HepG2 (cell line): ENCODE measurements around the gene P3H4. TPM values are rescaled to one million over a fixed set of nuclear protein-coding genes. Genes with fewer than 3 reads are reported as not detected.

Experiments used
- FIP1L1 ChIP-seq: fragments of 200-400 bp; formaldehyde crosslinking; IDR thresholded peaks from 2 replicates; pipeline ENCODE4 v1.6.1; 2018; ENCODE audit warnings: low read depth, mild to moderate bottlenecking, low read length, moderate library complexity, borderline replicate concordance; ENCODE audit not compliant: insufficient read depth
- FOXO1 ChIP-seq: sonication (generic); formaldehyde crosslinking; IDR thresholded peaks from 2 replicates; pipeline ENCODE4 v1.4.0; 2020; ENCODE audit warnings: missing genetic modification reagents
- NFE2L2 ChIP-seq: fragments of 150-350 bp; IDR thresholded peaks from 2 replicates; pipeline ENCODE4 v1.6.1; 2014; ENCODE audit warnings: low read length
- NFKBIZ ChIP-seq: IDR thresholded peaks from 2 replicates; pipeline ENCODE4 v1.6.1; 2018; ENCODE audit warnings: missing genetic modification reagents, missing compliant biosample characterization
- SNRNP70 ChIP-seq: fragments of 200-400 bp; formaldehyde crosslinking; IDR thresholded peaks from 2 replicates; pipeline ENCODE4 v1.6.1; 2017; ENCODE audit warnings: mild to moderate bottlenecking, low read depth, low read length, moderate library complexity
- ZFP37 ChIP-seq: sonication (generic); formaldehyde crosslinking; IDR thresholded peaks from 2 replicates; pipeline ENCODE4 v1.4.0; 2020; ENCODE audit warnings: missing genetic modification reagents, borderline replicate concordance
- ZFP90 ChIP-seq: sonication (generic); formaldehyde crosslinking; IDR thresholded peaks from 2 replicates; pipeline ENCODE4 v1.8.0; 2022; ENCODE audit warnings: missing genetic modification reagents, mild to moderate bottlenecking, inconsistent platforms, borderline replicate concordance
- ZNF329 ChIP-seq: sonication (generic); formaldehyde crosslinking; IDR thresholded peaks from 2 replicates; pipeline ENCODE4 v1.9.0; 2021; ENCODE audit warnings: low read depth, mild to moderate bottlenecking, missing genetic modification reagents
- ZNF335 ChIP-seq: sonication (generic); formaldehyde crosslinking; IDR thresholded peaks from 2 replicates; pipeline ENCODE4 v1.4.0; 2020; ENCODE audit warnings: missing genetic modification reagents
- ZNF432 ChIP-seq: sonication (generic); formaldehyde crosslinking; IDR thresholded peaks from 2 replicates; pipeline ENCODE4 v1.5.0; 2020; ENCODE audit warnings: missing genetic modification reagents, mild to moderate bottlenecking, borderline replicate concordance
- ZNF468 ChIP-seq: sonication (generic); formaldehyde crosslinking; IDR thresholded peaks from 2 replicates; pipeline ENCODE4 v1.8.0; 2022; ENCODE audit warnings: mild to moderate bottlenecking, moderate library complexity, missing genetic modification reagents
- ZNF552 ChIP-seq: sonication (generic); formaldehyde crosslinking; IDR thresholded peaks from 2 replicates; pipeline ENCODE4 v1.9.0; 2022; ENCODE audit warnings: missing genetic modification reagents, mild to moderate bottlenecking, borderline replicate concordance
- polyA plus RNA-seq, 8 experiments: library from polyadenylated mRNA; depleted of rRNA in 3 of 8; stranded (reverse) in 7 of 8; unstranded in 1 of 8; fragments of >200 nt; fragmentation: Illumina TruSeq in 4 of 8; extraction: Trizol in 4 of 8; gene quantifications; 2 replicates each; pipeline versions ENCODE4 v1.2.1 to v1.2.3, GENCODE V29; 2011 to 2016; ENCODE audit warnings: low read depth in 4 of 8, missing spikeins in 1 of 8, mixed read lengths in 1 of 8; ENCODE audit not compliant: insufficient read depth in 1 of 8
- total RNA-seq, 5 experiments: library from RNA; depleted of rRNA; stranded (reverse); fragments of >200 nt; fragmentation: Illumina TruSeq; extraction: Trizol; gene quantifications; 2 replicates each; pipeline ENCODE4 v1.2.3, GENCODE V29; 2016; ENCODE audit warnings: low read depth in 1 of 5
- TF ChIP-seq, protein P1 (sequence below): sonication (generic); formaldehyde crosslinking; IDR thresholded peaks from 2 replicates; pipeline ENCODE4 v1.4.0; 2020; ENCODE audit warnings: missing genetic modification reagents, borderline replicate concordance
- TF ChIP-seq, protein P2 (sequence below): sonication (generic); formaldehyde crosslinking; IDR thresholded peaks from 2 replicates; pipeline ENCODE4 v1.4.0; 2020; ENCODE audit warnings: missing genetic modification reagents
- TF ChIP-seq, protein P3 (sequence below): IDR thresholded peaks from 2 replicates; pipeline ENCODE4 v1.6.1; 2016; ENCODE audit warnings: low read depth
- TF ChIP-seq, protein P4 (sequence below): fragments of 450-650 bp; IDR thresholded peaks from 2 replicates; pipeline ENCODE4 v1.6.1; 2017; ENCODE audit warnings: mild to moderate bottlenecking
- TF ChIP-seq, protein P5 (sequence below): sonication (generic); formaldehyde crosslinking; IDR thresholded peaks from 2 replicates; pipeline ENCODE4 v1.5.0; 2020; ENCODE audit warnings: mild to moderate bottlenecking, missing genetic modification reagents
- TF ChIP-seq, protein P6 (sequence below): sonication (generic); formaldehyde crosslinking; IDR thresholded peaks from 2 replicates; pipeline ENCODE4 v1.4.0; 2020; ENCODE audit warnings: mild to moderate bottlenecking, low read depth, missing genetic modification reagents

P3H4 gene
- total and polyA plus RNA-seq, 2 of the 13 experiments (the other 11 are each of a cell fraction or from before 2014, with no cell fraction given), result 37.1 to 50.6 TPM

DNA sequence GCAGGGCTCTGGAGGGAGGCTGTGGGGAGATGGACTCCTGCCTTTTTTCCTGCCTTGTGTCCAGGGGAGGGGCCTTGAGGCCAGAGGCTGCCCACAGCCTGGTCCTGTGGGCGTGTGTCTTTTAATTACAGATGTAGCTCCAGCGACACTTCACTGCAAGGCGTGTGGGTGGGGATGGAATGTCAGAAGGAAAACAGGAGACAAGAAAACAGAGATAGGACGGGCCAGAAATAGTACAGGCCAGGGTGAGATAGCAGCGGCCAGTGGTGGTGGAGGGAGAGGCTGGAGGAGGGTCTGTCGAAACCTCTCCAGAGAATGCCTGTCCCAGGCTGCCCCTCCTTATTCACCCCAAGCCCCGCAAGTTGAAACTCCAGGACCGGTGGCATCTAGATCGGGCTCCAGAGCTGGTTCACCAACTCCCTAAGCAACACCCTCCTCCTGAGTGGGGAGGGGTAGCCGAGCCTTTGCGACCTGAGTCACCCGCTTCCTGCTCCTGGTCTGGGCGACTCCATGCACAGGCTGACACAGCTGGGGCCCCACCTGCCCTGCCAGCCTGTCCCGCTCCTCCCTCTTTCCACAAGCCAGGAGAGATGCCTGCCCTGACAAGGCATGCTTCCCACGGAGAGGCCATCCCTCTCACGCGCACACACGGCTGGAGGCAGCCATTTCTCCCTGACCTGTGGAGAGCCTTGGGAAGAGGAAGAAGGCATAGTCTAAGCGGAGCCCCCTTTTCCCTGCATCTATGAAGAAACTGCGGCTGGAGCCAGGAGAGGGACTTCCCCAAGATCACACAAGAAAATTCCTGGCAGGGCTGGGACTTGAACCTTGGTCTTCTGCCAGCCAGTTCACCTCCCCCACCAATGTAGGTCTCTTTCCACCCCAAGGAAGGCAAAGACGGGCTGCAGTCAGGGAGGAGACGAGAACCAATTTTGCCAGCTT is 18.6 kb downstream of the P3H4 start (continued):
- TF ChIP-seq FIP1L1 (no peak), ZNF329 (no peak), ZNF468 (CRISPR knock-in tag) (no peak), ZFP90 (CRISPR knock-in tag) (peak; percentile 40; the same call in 1 of the 2 replicates), ZNF335 (CRISPR knock-in tag) (no peak), NFE2L2 (no peak), ZNF552 (CRISPR knock-in tag) (no peak), ZNF432 (no peak), NFKBIZ (0 out of 2 replicates have a peak, but pooled peaks have one; percentile 21), ZFP37 (CRISPR knock-in tag) (no peak), FOXO1 (CRISPR knock-in tag) (0 out of 2 replicates have a peak, but pooled peaks have one; percentile 14), SNRNP70 (no peak)
- TF ChIP-seq, protein P1, sequence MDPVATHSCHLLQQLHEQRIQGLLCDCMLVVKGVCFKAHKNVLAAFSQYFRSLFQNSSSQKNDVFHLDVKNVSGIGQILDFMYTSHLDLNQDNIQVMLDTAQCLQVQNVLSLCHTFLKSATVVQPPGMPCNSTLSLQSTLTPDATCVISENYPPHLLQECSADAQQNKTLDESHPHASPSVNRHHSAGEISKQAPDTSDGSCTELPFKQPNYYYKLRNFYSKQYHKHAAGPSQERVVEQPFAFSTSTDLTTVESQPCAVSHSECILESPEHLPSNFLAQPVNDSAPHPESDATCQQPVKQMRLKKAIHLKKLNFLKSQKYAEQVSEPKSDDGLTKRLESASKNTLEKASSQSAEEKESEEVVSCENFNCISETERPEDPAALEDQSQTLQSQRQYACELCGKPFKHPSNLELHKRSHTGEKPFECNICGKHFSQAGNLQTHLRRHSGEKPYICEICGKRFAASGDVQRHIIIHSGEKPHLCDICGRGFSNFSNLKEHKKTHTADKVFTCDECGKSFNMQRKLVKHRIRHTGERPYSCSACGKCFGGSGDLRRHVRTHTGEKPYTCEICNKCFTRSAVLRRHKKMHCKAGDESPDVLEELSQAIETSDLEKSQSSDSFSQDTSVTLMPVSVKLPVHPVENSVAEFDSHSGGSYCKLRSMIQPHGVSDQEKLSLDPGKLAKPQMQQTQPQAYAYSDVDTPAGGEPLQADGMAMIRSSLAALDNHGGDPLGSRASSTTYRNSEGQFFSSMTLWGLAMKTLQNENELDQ (CRISPR knock-in tag), result no peak
- TF ChIP-seq, protein P2, sequence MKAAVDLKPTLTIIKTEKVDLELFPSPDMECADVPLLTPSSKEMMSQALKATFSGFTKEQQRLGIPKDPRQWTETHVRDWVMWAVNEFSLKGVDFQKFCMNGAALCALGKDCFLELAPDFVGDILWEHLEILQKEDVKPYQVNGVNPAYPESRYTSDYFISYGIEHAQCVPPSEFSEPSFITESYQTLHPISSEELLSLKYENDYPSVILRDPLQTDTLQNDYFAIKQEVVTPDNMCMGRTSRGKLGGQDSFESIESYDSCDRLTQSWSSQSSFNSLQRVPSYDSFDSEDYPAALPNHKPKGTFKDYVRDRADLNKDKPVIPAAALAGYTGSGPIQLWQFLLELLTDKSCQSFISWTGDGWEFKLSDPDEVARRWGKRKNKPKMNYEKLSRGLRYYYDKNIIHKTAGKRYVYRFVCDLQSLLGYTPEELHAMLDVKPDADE (CRISPR knock-in tag), result 0 out of 2 replicates have a peak, but pooled peaks have one; percentile 17
- TF ChIP-seq, protein P3, sequence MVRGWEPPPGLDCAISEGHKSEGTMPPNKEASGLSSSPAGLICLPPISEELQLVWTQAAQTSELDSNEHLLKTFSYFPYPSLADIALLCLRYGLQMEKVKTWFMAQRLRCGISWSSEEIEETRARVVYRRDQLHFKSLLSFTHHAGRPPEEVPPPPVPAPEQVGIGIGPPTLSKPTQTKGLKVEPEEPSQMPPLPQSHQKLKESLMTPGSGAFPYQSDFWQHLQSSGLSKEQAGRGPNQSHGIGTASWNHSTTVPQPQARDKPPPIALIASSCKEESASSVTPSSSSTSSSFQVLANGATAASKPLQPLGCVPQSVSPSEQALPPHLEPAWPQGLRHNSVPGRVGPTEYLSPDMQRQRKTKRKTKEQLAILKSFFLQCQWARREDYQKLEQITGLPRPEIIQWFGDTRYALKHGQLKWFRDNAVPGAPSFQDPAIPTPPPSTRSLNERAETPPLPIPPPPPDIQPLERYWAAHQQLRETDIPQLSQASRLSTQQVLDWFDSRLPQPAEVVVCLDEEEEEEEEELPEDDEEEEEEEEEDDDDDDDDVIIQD (CRISPR knock-in tag), result peak; percentile 59
- TF ChIP-seq, protein P4, sequence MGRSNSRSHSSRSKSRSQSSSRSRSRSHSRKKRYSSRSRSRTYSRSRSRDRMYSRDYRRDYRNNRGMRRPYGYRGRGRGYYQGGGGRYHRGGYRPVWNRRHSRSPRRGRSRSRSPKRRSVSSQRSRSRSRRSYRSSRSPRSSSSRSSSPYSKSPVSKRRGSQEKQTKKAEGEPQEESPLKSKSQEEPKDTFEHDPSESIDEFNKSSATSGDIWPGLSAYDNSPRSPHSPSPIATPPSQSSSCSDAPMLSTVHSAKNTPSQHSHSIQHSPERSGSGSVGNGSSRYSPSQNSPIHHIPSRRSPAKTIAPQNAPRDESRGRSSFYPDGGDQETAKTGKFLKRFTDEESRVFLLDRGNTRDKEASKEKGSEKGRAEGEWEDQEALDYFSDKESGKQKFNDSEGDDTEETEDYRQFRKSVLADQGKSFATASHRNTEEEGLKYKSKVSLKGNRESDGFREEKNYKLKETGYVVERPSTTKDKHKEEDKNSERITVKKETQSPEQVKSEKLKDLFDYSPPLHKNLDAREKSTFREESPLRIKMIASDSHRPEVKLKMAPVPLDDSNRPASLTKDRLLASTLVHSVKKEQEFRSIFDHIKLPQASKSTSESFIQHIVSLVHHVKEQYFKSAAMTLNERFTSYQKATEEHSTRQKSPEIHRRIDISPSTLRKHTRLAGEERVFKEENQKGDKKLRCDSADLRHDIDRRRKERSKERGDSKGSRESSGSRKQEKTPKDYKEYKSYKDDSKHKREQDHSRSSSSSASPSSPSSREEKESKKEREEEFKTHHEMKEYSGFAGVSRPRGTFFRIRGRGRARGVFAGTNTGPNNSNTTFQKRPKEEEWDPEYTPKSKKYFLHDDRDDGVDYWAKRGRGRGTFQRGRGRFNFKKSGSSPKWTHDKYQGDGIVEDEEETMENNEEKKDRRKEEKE, result no peak
- TF ChIP-seq, protein P5, sequence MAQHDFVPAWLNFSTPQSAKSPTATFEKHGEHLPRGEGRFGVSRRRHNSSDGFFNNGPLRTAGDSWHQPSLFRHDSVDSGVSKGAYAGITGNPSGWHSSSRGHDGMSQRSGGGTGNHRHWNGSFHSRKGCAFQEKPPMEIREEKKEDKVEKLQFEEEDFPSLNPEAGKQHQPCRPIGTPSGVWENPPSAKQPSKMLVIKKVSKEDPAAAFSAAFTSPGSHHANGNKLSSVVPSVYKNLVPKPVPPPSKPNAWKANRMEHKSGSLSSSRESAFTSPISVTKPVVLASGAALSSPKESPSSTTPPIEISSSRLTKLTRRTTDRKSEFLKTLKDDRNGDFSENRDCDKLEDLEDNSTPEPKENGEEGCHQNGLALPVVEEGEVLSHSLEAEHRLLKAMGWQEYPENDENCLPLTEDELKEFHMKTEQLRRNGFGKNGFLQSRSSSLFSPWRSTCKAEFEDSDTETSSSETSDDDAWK (CRISPR knock-in tag), result no peak
- TF ChIP-seq, protein P6, sequence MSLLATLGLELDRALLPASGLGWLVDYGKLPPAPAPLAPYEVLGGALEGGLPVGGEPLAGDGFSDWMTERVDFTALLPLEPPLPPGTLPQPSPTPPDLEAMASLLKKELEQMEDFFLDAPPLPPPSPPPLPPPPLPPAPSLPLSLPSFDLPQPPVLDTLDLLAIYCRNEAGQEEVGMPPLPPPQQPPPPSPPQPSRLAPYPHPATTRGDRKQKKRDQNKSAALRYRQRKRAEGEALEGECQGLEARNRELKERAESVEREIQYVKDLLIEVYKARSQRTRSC (CRISPR knock-in tag), result no peak
